Neural crest cell (in vitro differentiated cells): Measurements from ENCODE around the gene SSTR5. TPM values are rescaled to one million over a fixed set of nuclear protein-coding genes. Genes with fewer than 3 reads are reported as not detected.

Experiments used
- DNase-seq: peaks from one replicate; pipeline ENCODE4 v3.0.0; 2021; ENCODE audit warnings: low read depth, mixed read lengths, low spot score
- H3K27ac Mint-ChIP-seq: one replicate; pipeline ENCODE4 v1.8.0; 2021; ENCODE audit warnings: mild to moderate bottlenecking, mixed read lengths; ENCODE audit not compliant: unreplicated experiment
- H3K27me3 Mint-ChIP-seq: 2 replicates; pipeline ENCODE4 v1.8.0; 2021; ENCODE audit warnings: low read depth, mild to moderate bottlenecking, mixed read lengths
- H3K36me3 Mint-ChIP-seq: 2 replicates; pipeline ENCODE4 v1.8.0; 2021; ENCODE audit warnings: low read depth, mild to moderate bottlenecking, mixed read lengths
- H3K4me1 Mint-ChIP-seq: 2 replicates; pipeline ENCODE4 v1.8.0; 2021; ENCODE audit warnings: mixed read lengths
- H3K4me3 Mint-ChIP-seq: one replicate; pipeline ENCODE4 v1.8.0; 2021; ENCODE audit warnings: mild to moderate bottlenecking, mixed read lengths
- H3K9me3 Mint-ChIP-seq: 2 replicates; pipeline ENCODE4 v1.8.0; 2021; ENCODE audit warnings: mixed read lengths
- total RNA-seq: library from RNA; stranded (reverse); gene quantifications from 2 replicates; pipeline ENCODE4 v1.2.1, GENCODE V29; 2021
- TF ChIP-seq, protein P1 (sequence below): fragments of 200-600 bp; sonication (generic); conservative IDR thresholded peaks from 2 replicates; pipeline ENCODE4 v1.5.0; 2021; ENCODE audit warnings: antibody characterized with exemption, mild to moderate bottlenecking

Gene SSTR5
- total RNA-seq, 1 donor from 2014 or later: not detected

DNA sequence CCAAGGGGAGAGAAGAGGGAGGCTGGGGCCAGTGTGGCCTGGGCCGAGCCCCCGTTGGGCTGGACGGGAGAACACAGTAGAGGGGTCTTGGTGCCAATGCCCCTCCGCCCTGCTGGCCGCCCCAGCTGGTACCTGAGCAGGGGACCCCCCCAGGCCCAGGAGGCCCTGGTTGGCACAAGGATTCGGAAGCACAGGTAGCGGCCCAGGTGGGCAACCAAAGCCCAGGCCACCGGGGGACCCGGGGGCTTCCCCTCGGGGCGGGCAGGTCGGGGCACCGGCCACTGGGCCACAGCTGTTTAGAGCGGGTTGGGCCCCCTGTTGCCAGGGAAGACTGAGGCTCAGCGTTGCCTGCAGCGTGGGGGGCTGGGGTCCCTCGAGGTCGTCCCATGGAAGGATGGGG is 51.7 kb downstream of the SSTR5 start:
- TF ChIP-seq, protein P1, sequence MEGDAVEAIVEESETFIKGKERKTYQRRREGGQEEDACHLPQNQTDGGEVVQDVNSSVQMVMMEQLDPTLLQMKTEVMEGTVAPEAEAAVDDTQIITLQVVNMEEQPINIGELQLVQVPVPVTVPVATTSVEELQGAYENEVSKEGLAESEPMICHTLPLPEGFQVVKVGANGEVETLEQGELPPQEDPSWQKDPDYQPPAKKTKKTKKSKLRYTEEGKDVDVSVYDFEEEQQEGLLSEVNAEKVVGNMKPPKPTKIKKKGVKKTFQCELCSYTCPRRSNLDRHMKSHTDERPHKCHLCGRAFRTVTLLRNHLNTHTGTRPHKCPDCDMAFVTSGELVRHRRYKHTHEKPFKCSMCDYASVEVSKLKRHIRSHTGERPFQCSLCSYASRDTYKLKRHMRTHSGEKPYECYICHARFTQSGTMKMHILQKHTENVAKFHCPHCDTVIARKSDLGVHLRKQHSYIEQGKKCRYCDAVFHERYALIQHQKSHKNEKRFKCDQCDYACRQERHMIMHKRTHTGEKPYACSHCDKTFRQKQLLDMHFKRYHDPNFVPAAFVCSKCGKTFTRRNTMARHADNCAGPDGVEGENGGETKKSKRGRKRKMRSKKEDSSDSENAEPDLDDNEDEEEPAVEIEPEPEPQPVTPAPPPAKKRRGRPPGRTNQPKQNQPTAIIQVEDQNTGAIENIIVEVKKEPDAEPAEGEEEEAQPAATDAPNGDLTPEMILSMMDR: no peak
- no peak overlapping the region for H3K27ac Mint-ChIP-seq
- no peaks in the 10 kb centered on the region for H3K4me1 Mint-ChIP-seq
- no peaks in the 10 kb centered on the region for H3K36me3 Mint-ChIP-seq
- H3K4me3 Mint-ChIP-seq: no peak overlapping the region
- no peaks in the 10 kb centered on the region for H3K27me3 Mint-ChIP-seq
- H3K9me3 Mint-ChIP-seq: no peaks in the 10 kb centered on the region
- no peak for DNase-seq

DNA sequence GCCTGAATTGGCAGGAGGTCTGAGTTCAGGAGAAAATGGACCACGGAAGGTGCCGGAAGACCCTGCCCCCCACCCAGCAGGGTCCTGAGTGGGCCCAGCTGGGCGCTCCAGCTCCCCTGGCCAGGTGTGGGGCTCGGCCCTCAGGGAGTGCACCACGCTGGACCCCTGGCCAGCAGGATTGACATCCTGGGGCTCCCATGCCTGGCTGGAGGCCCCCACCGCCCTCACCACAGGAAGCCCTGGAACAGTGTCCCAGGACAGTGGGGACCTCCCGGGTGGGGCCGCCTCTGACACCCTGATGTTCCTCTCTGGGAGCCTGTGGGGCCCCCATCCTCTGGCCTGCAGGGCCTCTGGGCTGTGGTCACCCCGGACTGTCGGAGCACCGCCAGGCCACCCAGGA is 52.2 kb downstream of the SSTR5 start:
- no peaks in the 10 kb centered on the region for H3K9me3 Mint-ChIP-seq
- no peaks in the 10 kb centered on the region for H3K27me3 Mint-ChIP-seq
- no peaks in the 10 kb centered on the region for H3K4me1 Mint-ChIP-seq
- TF ChIP-seq, protein P1: no peak
- H3K4me3 Mint-ChIP-seq: no peak overlapping the region
- no peak for DNase-seq
- no peak overlapping the region for H3K27ac Mint-ChIP-seq
- no peaks in the 10 kb centered on the region for H3K36me3 Mint-ChIP-seq

DNA sequence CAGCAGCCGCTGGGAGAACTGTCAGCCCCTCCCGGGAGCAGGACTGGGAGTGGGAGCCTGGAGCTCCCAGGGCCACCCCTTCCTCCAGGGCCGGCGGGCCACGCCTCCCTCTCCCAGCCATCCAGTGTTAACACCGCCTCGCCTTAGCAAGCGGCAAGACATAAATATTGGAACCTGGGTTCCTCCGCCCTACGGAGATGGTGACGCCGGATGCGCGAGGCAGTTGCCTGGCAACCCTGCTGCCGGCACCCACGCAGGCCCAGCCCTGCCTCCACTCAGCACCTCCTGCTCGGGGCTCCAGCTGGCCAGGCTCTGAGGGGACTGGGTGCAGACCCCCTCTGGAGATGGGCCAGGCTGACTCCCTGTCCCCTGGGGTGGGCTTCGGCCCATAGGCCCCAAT is 52.9 kb downstream of the SSTR5 start:
- Mint-ChIP-seq H3K4me1 (no peaks in the 10 kb centered on the region), H3K27me3 (no peaks in the 10 kb centered on the region), H3K27ac (no peak overlapping the region), H3K4me3 (no peak overlapping the region), H3K36me3 (no peaks in the 10 kb centered on the region), H3K9me3 (no peaks in the 10 kb centered on the region)
- no peak for DNase-seq
- TF ChIP-seq, protein P1: no peak

DNA sequence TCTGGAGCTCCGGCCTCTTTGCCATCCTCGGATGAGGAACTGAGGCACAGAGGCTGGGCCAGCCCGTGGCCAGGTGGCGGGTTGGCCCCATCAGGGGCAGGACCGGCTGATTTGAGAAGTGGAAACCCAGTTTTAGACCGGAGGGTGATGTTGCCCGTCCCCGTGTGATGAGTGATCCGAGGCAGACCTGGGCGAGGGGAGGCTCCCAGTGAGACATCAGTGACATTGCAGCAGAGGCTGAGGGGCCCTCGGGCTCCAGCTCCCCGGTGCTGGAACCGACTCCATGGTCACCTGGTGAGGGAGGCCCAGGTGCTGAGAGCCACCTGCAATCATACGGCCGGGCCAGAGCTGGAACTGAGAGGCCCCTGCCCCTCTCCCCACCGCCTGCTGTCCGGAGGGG is 53.5 kb downstream of the SSTR5 start:
- DNase-seq: no peak

DNA sequence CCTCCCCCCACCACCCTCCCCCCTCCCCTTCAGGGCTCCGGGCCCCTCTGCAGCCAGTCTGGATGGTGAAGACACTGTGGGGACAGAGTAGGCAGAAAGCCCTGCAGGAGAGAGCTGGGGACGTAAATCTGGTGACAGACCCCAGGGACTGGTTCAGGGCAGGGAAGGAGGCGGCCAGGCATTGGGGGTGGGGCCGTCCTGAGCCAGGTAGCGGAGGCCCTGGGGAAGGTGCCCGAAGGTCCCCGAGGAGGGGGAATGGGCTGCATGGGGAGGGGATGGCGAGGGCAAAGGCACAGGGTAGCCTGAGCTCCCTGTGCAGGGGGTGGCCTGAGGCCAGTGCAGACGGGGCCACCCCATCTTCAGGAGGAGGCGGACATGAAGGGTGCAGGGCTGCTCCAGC is 54.0 kb downstream of the SSTR5 start:
- H3K36me3 Mint-ChIP-seq: no peaks in the 10 kb centered on the region
- no peaks in the 10 kb centered on the region for H3K4me1 Mint-ChIP-seq
- TF ChIP-seq, protein P1: no peak
- no peaks in the 10 kb centered on the region for H3K27me3 Mint-ChIP-seq
- H3K27ac Mint-ChIP-seq: no peak overlapping the region
- H3K4me3 Mint-ChIP-seq: no peak overlapping the region
- no peak for DNase-seq
- no peaks in the 10 kb centered on the region for H3K9me3 Mint-ChIP-seq

More for the DNA sequence above, 53.5 kb downstream of the SSTR5 start:
- TF ChIP-seq, protein P1: no peak
- no peak overlapping the region for H3K4me3 Mint-ChIP-seq
- H3K4me1 Mint-ChIP-seq: no peaks in the 10 kb centered on the region
- H3K36me3 Mint-ChIP-seq: no peaks in the 10 kb centered on the region
- H3K27ac Mint-ChIP-seq: no peak overlapping the region
- H3K27me3 Mint-ChIP-seq: no peaks in the 10 kb centered on the region
- H3K9me3 Mint-ChIP-seq: no peaks in the 10 kb centered on the region

DNA sequence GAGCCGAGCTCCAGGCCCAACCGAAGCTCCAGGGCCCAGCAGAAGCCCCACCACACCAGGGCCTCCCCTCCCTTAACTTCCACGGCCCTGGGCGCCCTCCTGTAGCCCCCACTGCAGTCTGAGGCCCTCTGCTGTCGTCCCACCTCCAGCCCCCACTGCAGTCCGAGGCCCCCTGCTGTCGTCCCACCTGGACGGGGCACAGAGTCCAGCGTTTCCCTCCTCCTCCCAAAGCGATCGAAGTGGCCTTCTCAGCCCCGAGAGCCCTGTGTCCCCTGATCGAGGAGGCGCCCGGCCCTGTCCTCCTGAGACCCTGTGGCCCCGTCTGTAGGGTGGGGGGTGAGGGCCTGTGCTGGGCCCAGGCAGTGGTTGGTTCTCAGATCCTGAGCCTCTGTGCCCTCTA is 54.6 kb downstream of the SSTR5 start:
- no peak overlapping the region for H3K27ac Mint-ChIP-seq
- no peaks in the 10 kb centered on the region for H3K36me3 Mint-ChIP-seq
- no peaks in the 10 kb centered on the region for H3K4me1 Mint-ChIP-seq
- no peak overlapping the region for H3K4me3 Mint-ChIP-seq
- TF ChIP-seq, protein P1: no peak
- no peak for DNase-seq
- H3K9me3 Mint-ChIP-seq: no peaks in the 10 kb centered on the region
- no peaks in the 10 kb centered on the region for H3K27me3 Mint-ChIP-seq
